Parathyroid adenoma (tissue), 2 donors: ENCODE measurements around the gene GPC6.

Experiments used
- H2AFZ ChIP-seq: fragments of 300-600 bp; sonication (generic); one replicate; pipeline ENCODE4 v1.7.0; 2017; ENCODE audit warnings: antibody characterized with exemption, mild to moderate bottlenecking
- H3K27ac ChIP-seq: fragments of 300-600 bp; sonication (generic); one replicate; pipeline ENCODE4 v1.7.0; 2017
- H3K27me3 ChIP-seq: fragments of 300-600 bp; sonication (generic); one replicate; pipeline ENCODE4 v1.7.0; 2017; ENCODE audit warnings: low read length; ENCODE audit not compliant: control insufficient read depth, insufficient read depth
- H3K36me3 ChIP-seq: fragments of 300-600 bp; sonication (generic); one replicate; pipeline ENCODE4 v1.7.0; 2017; ENCODE audit warnings: low read length; ENCODE audit not compliant: control insufficient read depth, insufficient read depth
- H3K4me1 ChIP-seq: fragments of 300-600 bp; sonication (generic); one replicate; pipeline ENCODE4 v1.7.0; 2017; ENCODE audit warnings: control low read depth
- H3K4me2 ChIP-seq: fragments of 300-600 bp; sonication (generic); one replicate; pipeline ENCODE4 v1.7.0; 2017; ENCODE audit warnings: low read length
- H3K4me3 ChIP-seq: fragments of 300-600 bp; sonication (generic); one replicate; pipeline ENCODE4 v1.7.0; 2017; ENCODE audit warnings: low read depth, low read length
- H3K79me2 ChIP-seq: fragments of 300-600 bp; sonication (generic); one replicate; pipeline ENCODE4 v1.7.0; 2017; ENCODE audit warnings: control low read depth
- H3K9ac ChIP-seq: fragments of 300-600 bp; sonication (generic); one replicate; pipeline ENCODE4 v1.7.0; 2017; ENCODE audit warnings: mild to moderate bottlenecking
- H3K9me3 ChIP-seq: fragments of 300-600 bp; sonication (generic); one replicate; pipeline ENCODE4 v1.7.0; 2017; ENCODE audit warnings: low read length; ENCODE audit not compliant: control insufficient read depth
- CTCF ChIP-seq: fragments of 300-600 bp; sonication (generic); IDR thresholded peaks from one replicate; pipeline ENCODE4 v1.7.0; 2017; ENCODE audit warnings: antibody characterized with exemption, mild to moderate bottlenecking
- donor health status: primary hyperparathyroidism.

Gene GPC6

GRCh38 chr13:94280349-94280748 is 1053.7 kb downstream of the GPC6 start:
- Histone ChIP-seq H3K9me3 (no peaks in the 10 kb centered on the region), H3K4me3 (no peak overlapping the region), H3K4me1 (no peaks in the 10 kb centered on the region), H3K27ac (no peak overlapping the region), H3K27me3 (no peaks in the 10 kb centered on the region), H3K4me2 (no peak overlapping the region), H3K79me2 (no peaks in the 10 kb centered on the region), H2AFZ (no peak overlapping the region), H3K36me3 (no peaks in the 10 kb centered on the region), H3K9ac (no peak overlapping the region)
- TF ChIP-seq CTCF, result no peak

GRCh38 chr13:94280845-94281244 is 1054.2 kb downstream of the GPC6 start:
- H3K4me1 ChIP-seq, result no peaks in the 10 kb centered on the region
- no peak overlapping the region for H3K4me2 ChIP-seq
- H3K36me3 ChIP-seq, result no peaks in the 10 kb centered on the region
- no peak overlapping the region for H3K27ac ChIP-seq
- no peak overlapping the region for H2AFZ ChIP-seq
- no peaks in the 10 kb centered on the region for H3K79me2 ChIP-seq
- H3K9me3 ChIP-seq, result no peaks in the 10 kb centered on the region
- no peak overlapping the region for H3K9ac ChIP-seq
- no peak overlapping the region for H3K4me3 ChIP-seq
- no peak for TF ChIP-seq CTCF
- H3K27me3 ChIP-seq, result no peaks in the 10 kb centered on the region

- H2AFZ ChIP-seq, result no peak overlapping the region
- H3K4me1 ChIP-seq, result no peaks in the 10 kb centered on the region
- no peak overlapping the region for H3K27ac ChIP-seq
- H3K4me3 ChIP-seq, result no peak overlapping the region
- no peaks in the 10 kb centered on the region for H3K27me3 ChIP-seq
- H3K9ac ChIP-seq, result no peak overlapping the region
- no peaks in the 10 kb centered on the region for H3K79me2 ChIP-seq
- no peaks in the 10 kb centered on the region for H3K9me3 ChIP-seq
- no peaks in the 10 kb centered on the region for H3K36me3 ChIP-seq
- no peak overlapping the region for H3K4me2 ChIP-seq
- no peak for TF ChIP-seq CTCF
Observed at GRCh38 chr13:94286581-94286980, 1060.0 kb downstream of the GPC6 start.

- no peak overlapping the region for H3K27ac ChIP-seq
- H3K4me3 ChIP-seq, result no peak overlapping the region
- TF ChIP-seq CTCF, result no peak
- no peak overlapping the region for H3K4me2 ChIP-seq
- H3K36me3 ChIP-seq, result no peaks in the 10 kb centered on the region
- no peaks in the 10 kb centered on the region for H3K79me2 ChIP-seq
- H3K4me1 ChIP-seq, result no peaks in the 10 kb centered on the region
- no peaks in the 10 kb centered on the region for H3K27me3 ChIP-seq
- H2AFZ ChIP-seq, result no peak overlapping the region
- no peaks in the 10 kb centered on the region for H3K9me3 ChIP-seq
- H3K9ac ChIP-seq, result no peak overlapping the region
Observed at GRCh38 chr13:94291631-94292322, 1065.2 kb downstream of the GPC6 start.

- H3K9ac ChIP-seq, result no peak overlapping the region
- no peaks in the 10 kb centered on the region for H3K36me3 ChIP-seq
- no peak for TF ChIP-seq CTCF
- H3K4me1 ChIP-seq, result no peaks in the 10 kb centered on the region
- no peaks in the 10 kb centered on the region for H3K9me3 ChIP-seq
- no peak overlapping the region for H2AFZ ChIP-seq
- no peak overlapping the region for H3K4me2 ChIP-seq
- no peaks in the 10 kb centered on the region for H3K27me3 ChIP-seq
- no peaks in the 10 kb centered on the region for H3K79me2 ChIP-seq
- H3K27ac ChIP-seq, result no peak overlapping the region
- H3K4me3 ChIP-seq, result no peak overlapping the region
Observed at GRCh38 chr13:94292323-94292640, 1065.7 kb downstream of the GPC6 start.
